Ovary (tissue), 3 donors: ENCODE measurements around the gene ARNT2.

Experiments used
- EP300 ChIP-seq: sonication (generic); formaldehyde crosslinking; IDR thresholded peaks from one replicate; pipeline ENCODE4 v1.6.1; 2017; ENCODE audit warnings: antibody characterized with exemption
- TF ChIP-seq, protein P1 (sequence below), 3 donors: fragments of 450-650 bp in 2 of 3; fragments of 200-600 bp in 1 of 3; IDR thresholded peaks; one replicate each; pipeline versions ENCODE4 v1.5.1 to v1.8.0; 2016 to 2022; ENCODE audit warnings: antibody characterized with exemption in 3 of 3, mild to moderate bottlenecking in 1 of 3
- donor health status: DM: no; HTN: no; CAD: no.

DNA sequence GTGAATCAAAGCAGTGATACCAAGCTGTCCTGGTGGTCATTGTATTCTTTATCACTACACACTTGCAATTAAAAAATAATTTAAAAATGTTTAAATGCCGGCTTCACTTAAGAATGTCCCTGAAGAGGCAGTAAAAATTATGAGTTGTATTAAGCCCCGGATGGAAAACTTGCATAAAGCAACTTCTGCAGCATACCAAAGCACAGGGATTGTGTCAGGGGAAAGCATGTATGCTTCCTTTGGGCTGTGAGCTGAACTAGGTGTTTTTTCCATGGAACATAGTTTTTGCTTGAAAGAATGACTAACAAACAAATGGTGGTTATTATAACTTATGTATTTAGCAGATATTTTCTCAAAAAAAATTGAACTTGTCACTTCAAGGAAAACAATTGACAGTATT is 143.1 kb downstream of the ARNT2 start:
- TF ChIP-seq, protein P1, sequence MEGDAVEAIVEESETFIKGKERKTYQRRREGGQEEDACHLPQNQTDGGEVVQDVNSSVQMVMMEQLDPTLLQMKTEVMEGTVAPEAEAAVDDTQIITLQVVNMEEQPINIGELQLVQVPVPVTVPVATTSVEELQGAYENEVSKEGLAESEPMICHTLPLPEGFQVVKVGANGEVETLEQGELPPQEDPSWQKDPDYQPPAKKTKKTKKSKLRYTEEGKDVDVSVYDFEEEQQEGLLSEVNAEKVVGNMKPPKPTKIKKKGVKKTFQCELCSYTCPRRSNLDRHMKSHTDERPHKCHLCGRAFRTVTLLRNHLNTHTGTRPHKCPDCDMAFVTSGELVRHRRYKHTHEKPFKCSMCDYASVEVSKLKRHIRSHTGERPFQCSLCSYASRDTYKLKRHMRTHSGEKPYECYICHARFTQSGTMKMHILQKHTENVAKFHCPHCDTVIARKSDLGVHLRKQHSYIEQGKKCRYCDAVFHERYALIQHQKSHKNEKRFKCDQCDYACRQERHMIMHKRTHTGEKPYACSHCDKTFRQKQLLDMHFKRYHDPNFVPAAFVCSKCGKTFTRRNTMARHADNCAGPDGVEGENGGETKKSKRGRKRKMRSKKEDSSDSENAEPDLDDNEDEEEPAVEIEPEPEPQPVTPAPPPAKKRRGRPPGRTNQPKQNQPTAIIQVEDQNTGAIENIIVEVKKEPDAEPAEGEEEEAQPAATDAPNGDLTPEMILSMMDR (IDR thresholded peaks at IDR 0.05), result no peak
- no peak for TF ChIP-seq EP300
